BJ (cell line): Measurements from ENCODE around the gene SHLD1. TPM values are rescaled to one million over a fixed set of nuclear protein-coding genes. Genes with fewer than 3 reads are reported as not detected.
"Not testable (repeated sequence)": the region's sequence is repeated elsewhere in the genome, so short reads cannot be mapped to it uniquely, and the experiment has no call there.

Experiments
- CTCF ChIA-PET: fragments of 350-600 bp; formaldehyde crosslinking; extraction: SDS; loops from one replicate; lab custom pipeline; 2021; ENCODE audit warnings: antibody characterized with exemption, inconsistent platforms; lab: Yijun Ruan, JAX
- POLR2A ChIA-PET: fragments of 300-600 bp; sonication (Branson Sonifier 250); formaldehyde crosslinking; extraction: SDS; loops from one replicate; lab custom pipeline; 2021; ENCODE audit warnings: antibody characterized with exemption; lab: Charles Lee
- DNase-seq: peaks from one replicate; pipeline ENCODE4 v3.0.0-alpha.2; 2011; ENCODE audit warnings: low read depth
- H3K27me3 ChIP-seq: 2 replicates; pipeline ENCODE4 v1.6.0; 2011; ENCODE audit warnings: low read length; ENCODE audit not compliant: control insufficient read depth, insufficient read depth
- H3K36me3 ChIP-seq: 2 replicates; pipeline ENCODE4 v1.5.1; 2011; ENCODE audit warnings: low read length; ENCODE audit not compliant: control insufficient read depth, insufficient read depth
- H3K4me3 ChIP-seq: 2 replicates; pipeline ENCODE4 v1.5.1; 2011; ENCODE audit warnings: low read depth, mild to moderate bottlenecking, control low read depth, low read length
- polyA plus RNA-seq: library from polyadenylated mRNA; depleted of rRNA; stranded (reverse); fragments of >200 nt; gene quantifications from 2 replicates; pipeline ENCODE4 v1.2.3, GENCODE V29; 2011
- TF ChIP-seq, protein P1 (sequence below): IDR thresholded peaks from 2 replicates; pipeline ENCODE4 v1.5.1; 2011; ENCODE audit warnings: low read depth, mild to moderate bottlenecking, control low read depth, inconsistent platforms, low read length, moderate library complexity; ENCODE audit not compliant: insufficient read depth

Gene SHLD1
- polyA plus RNA-seq, 1 experiment = 2.0 TPM

DNA sequence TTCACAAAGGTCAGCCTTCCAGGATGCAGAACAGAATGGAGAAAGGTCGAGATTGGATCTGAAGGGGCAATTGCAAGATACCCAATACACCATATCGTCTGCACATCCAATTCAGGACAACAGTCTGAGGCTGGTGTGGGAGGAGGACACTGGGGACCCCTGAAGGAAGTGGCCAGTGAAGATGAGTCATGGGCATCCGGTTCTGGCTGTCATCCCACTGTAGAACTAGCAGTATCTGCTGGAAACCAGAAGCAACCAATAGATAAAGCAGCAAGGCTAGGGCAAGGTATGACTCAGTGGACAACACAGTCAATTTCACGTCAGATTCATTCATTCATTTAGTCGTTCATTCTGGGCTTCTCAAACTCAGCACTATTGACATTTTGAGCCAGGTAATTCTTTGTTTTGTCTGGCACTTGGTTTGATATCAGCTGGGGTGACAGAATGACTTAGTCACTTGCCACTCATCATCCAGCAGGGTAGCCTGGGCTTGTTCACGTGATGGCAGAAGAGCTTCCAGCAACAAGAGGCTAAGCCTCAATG lies 30.3 kb upstream of the SHLD1 start:
- ChIA-PET POLR2A (no interaction called here), CTCF (no interaction called here)
- no peak for DNase-seq
- no peaks in the 10 kb centered on the region for H3K27me3 ChIP-seq
- no peaks in the 10 kb centered on the region for H3K36me3 ChIP-seq
- TF ChIP-seq, protein P1, sequence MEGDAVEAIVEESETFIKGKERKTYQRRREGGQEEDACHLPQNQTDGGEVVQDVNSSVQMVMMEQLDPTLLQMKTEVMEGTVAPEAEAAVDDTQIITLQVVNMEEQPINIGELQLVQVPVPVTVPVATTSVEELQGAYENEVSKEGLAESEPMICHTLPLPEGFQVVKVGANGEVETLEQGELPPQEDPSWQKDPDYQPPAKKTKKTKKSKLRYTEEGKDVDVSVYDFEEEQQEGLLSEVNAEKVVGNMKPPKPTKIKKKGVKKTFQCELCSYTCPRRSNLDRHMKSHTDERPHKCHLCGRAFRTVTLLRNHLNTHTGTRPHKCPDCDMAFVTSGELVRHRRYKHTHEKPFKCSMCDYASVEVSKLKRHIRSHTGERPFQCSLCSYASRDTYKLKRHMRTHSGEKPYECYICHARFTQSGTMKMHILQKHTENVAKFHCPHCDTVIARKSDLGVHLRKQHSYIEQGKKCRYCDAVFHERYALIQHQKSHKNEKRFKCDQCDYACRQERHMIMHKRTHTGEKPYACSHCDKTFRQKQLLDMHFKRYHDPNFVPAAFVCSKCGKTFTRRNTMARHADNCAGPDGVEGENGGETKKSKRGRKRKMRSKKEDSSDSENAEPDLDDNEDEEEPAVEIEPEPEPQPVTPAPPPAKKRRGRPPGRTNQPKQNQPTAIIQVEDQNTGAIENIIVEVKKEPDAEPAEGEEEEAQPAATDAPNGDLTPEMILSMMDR = no peak
- no peak overlapping the region for H3K4me3 ChIP-seq

DNA sequence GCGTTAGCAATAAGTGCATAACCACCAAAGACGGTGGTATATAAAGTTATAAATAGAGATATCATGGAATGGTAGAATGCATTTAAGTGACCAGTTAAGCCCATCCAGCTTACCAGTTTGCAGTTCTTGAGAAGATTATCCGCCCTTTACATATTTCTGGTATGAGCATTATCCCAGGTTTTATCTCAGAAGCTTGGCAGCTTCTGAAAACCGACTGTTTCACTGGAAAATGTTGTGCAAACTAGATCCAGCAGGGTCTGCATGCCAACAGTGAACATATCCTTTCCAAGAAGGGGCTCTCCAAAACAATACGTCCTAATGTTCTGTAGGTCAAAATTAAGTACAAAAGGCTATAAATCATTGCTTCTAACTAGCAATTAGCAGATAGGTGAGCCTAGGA lies 29.5 kb upstream of the SHLD1 start:
- CTCF ChIA-PET = interaction anchor here (0.6 kb wide), 1 partner anchor 142 kb away, joined by 3 read pairs; no protein-coding TSS in a partner anchor
- DNase-seq = no peak
- POLR2A ChIA-PET = no interaction called here
- TF ChIP-seq, protein P1 = no peak
- Histone ChIP-seq H3K27me3 (no peaks in the 10 kb centered on the region), H3K4me3 (no peak overlapping the region), H3K36me3 (no peaks in the 10 kb centered on the region)

DNA sequence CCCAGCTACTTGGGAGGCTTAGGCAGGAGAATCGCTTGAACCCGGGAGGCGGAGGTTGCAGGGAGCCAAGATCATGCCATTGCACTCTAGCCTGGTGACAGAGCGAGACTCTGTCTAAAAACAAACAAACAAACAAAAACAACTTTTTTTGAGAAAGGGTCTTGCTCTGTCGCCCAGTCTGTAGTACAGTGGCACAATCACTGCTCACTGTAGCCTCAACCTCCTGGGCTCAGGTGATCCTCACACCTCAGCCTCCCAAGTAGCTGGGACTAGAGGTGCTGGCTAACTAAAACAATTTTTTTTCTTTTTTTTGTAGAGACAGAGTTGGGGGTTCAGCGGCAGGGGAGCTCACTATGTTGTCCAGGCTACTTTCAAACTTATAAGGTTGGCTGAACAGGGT lies 28.8 kb upstream of the SHLD1 start:
- H3K4me3 ChIP-seq, H3K27me3 ChIP-seq, DNase-seq, POLR2A ChIA-PET, CTCF ChIA-PET, H3K36me3 ChIP-seq: not testable (repeated sequence)

DNA sequence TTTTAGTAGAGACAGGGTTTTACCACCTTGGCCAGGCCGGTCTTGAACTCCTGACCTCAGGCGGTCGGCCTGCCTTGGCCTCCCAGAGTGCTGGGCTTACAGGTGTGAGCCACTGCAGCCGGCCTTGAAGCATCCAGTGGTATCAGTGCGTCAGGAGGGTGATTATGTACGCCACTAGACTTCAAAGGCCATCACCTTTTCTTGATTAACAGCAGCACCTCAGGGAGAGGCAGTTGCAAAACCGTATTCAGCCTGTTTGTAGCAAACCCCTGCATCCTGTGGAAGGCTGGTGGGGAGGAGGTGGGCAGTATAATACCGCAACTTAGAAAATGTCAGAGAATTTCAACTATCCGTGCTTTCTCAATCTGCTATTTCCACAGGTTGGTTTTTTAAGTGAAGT lies 27.3 kb upstream of the SHLD1 start:
- POLR2A ChIA-PET = no interaction called here
- CTCF ChIA-PET = no interaction called here

DNA sequence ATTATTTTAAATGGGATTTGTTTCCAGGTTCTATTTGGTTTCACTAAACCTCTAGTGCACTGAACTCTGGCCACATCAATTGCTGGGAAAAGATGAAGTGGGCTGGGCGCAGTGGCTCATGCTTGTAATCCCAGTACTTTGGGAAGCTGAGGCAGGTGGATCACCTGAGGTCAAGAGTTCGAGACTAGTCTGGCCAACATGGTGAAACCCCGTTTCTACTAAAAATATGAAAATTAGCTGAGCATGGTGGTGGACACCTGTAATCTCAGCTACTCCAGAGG lies 25.1 kb upstream of the SHLD1 start:
- H3K36me3 ChIP-seq, POLR2A ChIA-PET, H3K4me3 ChIP-seq, H3K27me3 ChIP-seq, DNase-seq: not testable (repeated sequence)
- CTCF ChIA-PET = interaction anchor here (0.6 kb wide), 1 partner anchor 640 kb away, joined by 3 read pairs; no protein-coding TSS in a partner anchor

More for the DNA sequence above, 27.3 kb upstream of the SHLD1 start:
- Histone ChIP-seq H3K36me3 (no peaks in the 10 kb centered on the region), H3K27me3 (no peaks in the 10 kb centered on the region), H3K4me3 (no peak overlapping the region)
- no peak for DNase-seq
- TF ChIP-seq, protein P1 = no peak

DNA sequence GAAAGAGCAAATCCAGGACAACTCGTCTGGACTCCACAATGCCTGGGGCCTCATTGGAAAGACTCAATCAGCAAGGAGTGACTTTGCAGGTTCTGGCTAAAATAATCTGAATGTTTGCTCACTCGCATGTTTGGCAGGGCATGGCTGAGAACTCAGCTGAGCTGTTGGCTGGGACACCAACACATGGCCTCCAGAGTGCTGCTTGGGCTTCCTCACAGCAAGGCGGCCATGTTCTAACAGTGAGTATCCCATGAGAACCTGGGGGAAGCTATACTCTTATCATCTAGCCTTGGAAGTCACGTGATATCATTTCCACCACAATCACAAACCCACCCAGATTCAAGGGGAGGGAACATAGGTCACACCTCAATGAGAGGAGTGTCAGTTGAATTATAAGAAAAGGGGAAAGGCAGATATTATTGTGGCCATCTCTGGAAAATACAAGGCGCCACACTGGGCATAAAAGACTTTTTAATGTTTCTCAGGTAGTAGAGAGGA lies 23.1 kb upstream of the SHLD1 start:
- peaks cover 3% of the 10 kb centered on the region; the same call in 1 of the 2 replicates for H3K27me3 ChIP-seq
- ChIA-PET CTCF (no interaction called here), POLR2A (no interaction called here)
- TF ChIP-seq, protein P1 = no peak
- H3K4me3 ChIP-seq = no peak overlapping the region
- H3K36me3 ChIP-seq = no peaks in the 10 kb centered on the region
- DNase-seq = no peak
